ENCODE measurements around the gene SCAF1.

DNA sequence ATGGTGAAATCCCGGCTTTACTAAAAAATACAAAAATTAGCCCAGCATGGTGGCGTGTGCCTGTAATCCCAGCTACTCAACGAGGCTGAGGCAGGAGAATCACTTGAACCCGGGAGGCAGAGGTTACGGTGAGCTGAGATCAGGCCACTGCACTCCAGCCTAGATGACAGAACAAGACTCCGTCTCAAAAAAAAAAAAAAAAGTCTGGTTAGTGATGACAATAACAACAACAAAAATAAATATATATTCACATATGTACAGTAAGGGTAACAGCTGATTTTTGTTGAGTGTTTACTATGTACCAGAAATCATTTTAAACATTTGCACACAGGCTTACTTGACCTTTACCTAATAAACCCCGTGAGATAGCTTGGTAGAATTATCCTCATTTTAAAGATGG, 25.1 kb upstream of the SCAF1 start:
- no peak for TF ChIP-seq TAF1 (IDR thresholded peaks at IDR 0.05; ENCODE audit: borderline replicate concordance, low read depth, low read length)
- TF ChIP-seq POLR2A (IDR thresholded peaks at IDR 0.05; ENCODE audit: low read depth, low read length): no peak

All from GM12892 (cell line).